Activated CD8-positive, alpha-beta T cell treated with anti-CD3 and anti-CD28 coated beads, Interleukin-2, amount 10 ng/mL, durations not matched to agents 7 days and 5 days (primary cell): Measurements from ENCODE around the gene SH3BP5. TPM values are rescaled to one million over a fixed set of nuclear protein-coding genes. Genes with fewer than 3 reads are reported as not detected.

Source experiments
- ATAC-seq: fragments of 150-1000 bp; cut with Tn5 transposase; one replicate; pipeline ENCODE4 v1.10.0; 2021; ENCODE audit warnings: moderate library complexity
- CTCF ChIA-PET: fragments of 350-600 bp; sonication (Branson Sonifier 250); formaldehyde crosslinking; loops from one replicate; lab custom pipeline; 2021; ENCODE audit warnings: antibody characterized with exemption; lab: Charles Lee
- POLR2A ChIA-PET: fragments of 350-600 bp; sonication (Branson Sonifier 250); formaldehyde crosslinking; loops from one replicate; lab custom pipeline; 2021; ENCODE audit warnings: antibody characterized with exemption; lab: Charles Lee
- DNase-seq: peaks from one replicate; pipeline ENCODE4 v3.0.0-alpha.2; 2020
- H3K27ac Mint-ChIP-seq: one replicate; pipeline ENCODE4 v1.8.0; 2021; ENCODE audit warnings: mild to moderate bottlenecking, mixed read lengths
- H3K27me3 Mint-ChIP-seq: one replicate; pipeline ENCODE4 v1.8.0; 2021; ENCODE audit warnings: low read depth, mixed read lengths
- H3K36me3 Mint-ChIP-seq: one replicate; pipeline ENCODE4 v1.8.0; 2021; ENCODE audit warnings: low read depth, mixed read lengths
- H3K4me1 Mint-ChIP-seq: one replicate; pipeline ENCODE4 v1.8.0; 2021; ENCODE audit warnings: low read depth, mixed read lengths
- H3K4me3 Mint-ChIP-seq: one replicate; pipeline ENCODE4 v1.8.0; 2021; ENCODE audit warnings: mild to moderate bottlenecking, mixed read lengths
- H3K9me3 Mint-ChIP-seq: one replicate; pipeline ENCODE4 v1.8.0; 2022; ENCODE audit warnings: mixed read lengths; ENCODE audit not compliant: insufficient read depth
- total RNA-seq, 2 experiments: library from RNA; stranded (reverse); gene quantifications; one replicate each; pipeline ENCODE4 v1.2.3, GENCODE V29; 2021

SH3BP5 gene
- total RNA-seq, 2 experiments from 2014 or later, result 12.6 to 15.0 TPM

DNA sequence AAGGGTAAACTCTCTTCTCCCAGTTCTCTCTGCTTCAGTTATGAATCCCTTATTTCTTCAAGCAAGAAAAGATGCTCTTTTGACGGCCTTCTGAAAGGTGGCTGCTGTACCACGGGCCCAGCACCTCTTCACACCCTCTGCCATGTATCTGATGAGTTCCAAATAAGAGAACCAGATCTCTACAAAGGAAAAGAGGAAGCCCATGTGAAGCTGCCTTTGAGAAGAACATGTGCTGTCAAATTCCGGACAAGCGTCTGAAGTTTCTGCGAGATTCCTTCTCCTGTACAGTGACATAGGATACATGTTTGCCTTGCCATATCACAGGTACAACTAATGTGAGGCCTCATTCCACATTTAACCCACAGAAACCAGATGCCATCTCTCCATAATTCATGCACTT lies 59.2 kb downstream of the SH3BP5 start:
- peaks cover 57% of the 10 kb centered on the region for H3K4me1 Mint-ChIP-seq
- H3K27ac Mint-ChIP-seq, result no peak overlapping the region
- H3K36me3 Mint-ChIP-seq, result peaks cover 14% of the 10 kb centered on the region
- ChIA-PET POLR2A (no interaction called here), CTCF (interaction anchor here (0.8 to 0.9 kb wide), 2 partner anchors 12 to 47 kb away, joined by 3 read pairs; no protein-coding TSS in a partner anchor)
- H3K4me3 Mint-ChIP-seq, result no peak overlapping the region
- H3K27me3 Mint-ChIP-seq, result peaks cover 10% of the 10 kb centered on the region
- H3K9me3 Mint-ChIP-seq, result no peaks in the 10 kb centered on the region
- ATAC-seq (no peak), DNase-seq (no peak)

DNA sequence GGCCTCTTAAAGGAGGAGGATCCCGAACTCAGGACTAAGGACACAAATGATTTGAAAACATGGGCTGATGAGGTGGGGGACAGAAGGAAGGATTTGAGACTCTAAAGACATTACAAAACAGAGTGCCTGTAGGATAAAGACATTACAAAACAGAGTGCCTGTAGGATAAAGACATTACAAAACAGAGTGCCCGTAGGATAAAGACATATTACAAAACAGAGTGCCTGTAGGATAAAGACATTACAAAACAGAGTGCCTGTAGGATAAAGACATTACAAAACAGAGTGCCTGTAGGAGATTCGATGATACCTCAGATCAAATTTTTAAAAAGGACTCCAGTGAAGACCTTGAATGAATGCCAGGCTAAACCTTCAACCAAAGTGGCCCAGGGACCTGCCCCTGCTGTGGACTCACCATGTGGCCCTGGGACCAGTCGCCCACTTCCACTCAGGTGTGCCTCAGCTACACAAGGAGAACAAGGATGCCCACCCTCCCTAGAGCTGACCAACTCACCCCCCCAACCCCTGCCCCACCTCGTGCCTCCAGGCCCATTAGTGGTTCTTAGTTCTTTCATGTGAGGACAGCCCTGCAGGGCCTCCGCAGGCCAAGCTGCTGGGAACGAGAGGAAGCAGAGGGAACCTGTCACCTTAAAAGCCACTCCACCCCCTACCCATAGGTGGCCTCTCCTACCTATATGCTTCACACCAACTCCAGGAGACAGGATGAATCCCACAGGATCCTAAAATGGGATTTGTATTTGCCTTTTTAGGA lies 59.8 kb downstream of the SH3BP5 start:
- ChIA-PET CTCF (interaction anchor here (0.8 to 8.4 kb wide), 5 partner anchors 19 to 284 kb away, joined by 3 to 168 read pairs (median 3); partner anchors contain the start of gene SH3BP5), POLR2A (interaction anchor here (1.3 kb wide), 1 partner anchor 60 kb away, joined by 4 read pairs; the partner anchor contains the start of gene SH3BP5)
- Mint-ChIP-seq H3K27me3 (peaks cover 7% of the 10 kb centered on the region), H3K27ac (peak overlapping the region; percentile 80), H3K4me1 (peaks cover 61% of the 10 kb centered on the region), H3K4me3 (no peak overlapping the region), H3K36me3 (peaks cover 14% of the 10 kb centered on the region), H3K9me3 (no peaks in the 10 kb centered on the region)
- ATAC-seq, result no peak
- no peak for DNase-seq

DNA sequence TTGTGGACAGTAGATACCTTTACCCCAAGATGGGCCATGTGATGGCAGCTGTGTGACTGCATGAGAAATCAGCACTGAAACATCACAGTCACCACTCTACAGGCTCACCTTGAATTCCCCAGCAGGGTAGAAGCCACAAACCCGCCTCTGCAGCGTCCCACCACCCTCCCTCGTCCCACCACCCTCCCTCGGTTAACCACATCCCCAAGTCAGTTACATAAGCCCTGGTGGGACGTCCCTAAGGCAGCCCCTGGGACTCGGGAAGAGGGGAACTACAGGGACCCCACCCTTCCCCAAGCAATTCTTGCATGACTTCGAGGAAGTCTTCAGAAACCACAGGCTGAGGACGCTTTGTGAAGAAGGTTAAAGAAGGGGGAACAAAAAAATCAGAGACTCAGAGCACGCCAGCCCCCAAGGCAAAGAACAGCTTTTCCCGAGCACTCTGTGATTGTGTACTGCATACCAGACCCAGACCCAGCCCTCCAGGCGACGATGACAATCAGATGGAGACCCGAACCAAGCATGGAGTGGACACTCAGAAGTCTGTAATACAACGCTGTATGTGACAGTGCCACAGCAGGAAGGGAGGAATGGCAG lies 60.5 kb downstream of the SH3BP5 start:
- ChIA-PET CTCF (interaction anchor here (0.9 to 9.1 kb wide), 8 partner anchors 16 to 284 kb away, joined by 3 to 168 read pairs (median 5); partner anchors contain the start of gene SH3BP5), POLR2A (interaction anchor here (1.3 kb wide), 1 partner anchor 61 kb away, joined by 4 read pairs; the partner anchor contains the start of gene SH3BP5)
- Mint-ChIP-seq H3K4me3 (peak overlapping the region; percentile 60), H3K9me3 (no peaks in the 10 kb centered on the region), H3K4me1 (peaks cover 61% of the 10 kb centered on the region), H3K36me3 (peaks cover 14% of the 10 kb centered on the region), H3K27ac (peak overlapping the region; percentile 80), H3K27me3 (peaks cover 7% of the 10 kb centered on the region)
- DNase-seq, result peak; percentile 90
- ATAC-seq, result peak; percentile 79

DNA sequence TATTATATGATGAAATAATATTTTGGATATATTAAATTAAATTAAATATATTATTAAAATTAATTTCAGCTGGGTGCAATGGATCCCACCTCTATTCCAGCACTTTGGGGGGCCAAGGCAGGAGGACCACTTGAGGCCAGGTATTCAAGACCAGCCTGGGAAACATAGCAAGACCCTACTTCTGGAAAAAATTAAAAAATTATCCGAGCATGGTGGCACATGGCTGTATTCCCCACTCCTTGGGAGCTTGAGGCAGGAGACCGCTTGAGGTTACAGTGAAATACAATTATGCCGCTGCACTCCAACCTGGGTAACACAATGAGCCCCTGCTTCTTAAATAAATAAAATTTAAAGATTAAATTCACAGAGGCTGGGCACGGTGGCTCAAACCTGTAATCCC lies 61.4 kb downstream of the SH3BP5 start:
- no peak overlapping the region for H3K27ac Mint-ChIP-seq
- ATAC-seq (no peak), DNase-seq (no peak)
- no peak overlapping the region for H3K4me3 Mint-ChIP-seq
- ChIA-PET POLR2A (interaction anchor here (0.6 kb wide), 1 partner anchor 323 kb away, joined by 4 read pairs; no protein-coding TSS in a partner anchor), CTCF (interaction anchor here (1.3 to 9.1 kb wide), 9 partner anchors 17 to 133 kb away, joined by 3 to 168 read pairs (median 5); partner anchors contain the start of gene SH3BP5)
- H3K4me1 Mint-ChIP-seq, result peaks cover 58% of the 10 kb centered on the region
- no peaks in the 10 kb centered on the region for H3K9me3 Mint-ChIP-seq
- peaks cover 14% of the 10 kb centered on the region for H3K36me3 Mint-ChIP-seq
- peaks cover 4% of the 10 kb centered on the region for H3K27me3 Mint-ChIP-seq

DNA sequence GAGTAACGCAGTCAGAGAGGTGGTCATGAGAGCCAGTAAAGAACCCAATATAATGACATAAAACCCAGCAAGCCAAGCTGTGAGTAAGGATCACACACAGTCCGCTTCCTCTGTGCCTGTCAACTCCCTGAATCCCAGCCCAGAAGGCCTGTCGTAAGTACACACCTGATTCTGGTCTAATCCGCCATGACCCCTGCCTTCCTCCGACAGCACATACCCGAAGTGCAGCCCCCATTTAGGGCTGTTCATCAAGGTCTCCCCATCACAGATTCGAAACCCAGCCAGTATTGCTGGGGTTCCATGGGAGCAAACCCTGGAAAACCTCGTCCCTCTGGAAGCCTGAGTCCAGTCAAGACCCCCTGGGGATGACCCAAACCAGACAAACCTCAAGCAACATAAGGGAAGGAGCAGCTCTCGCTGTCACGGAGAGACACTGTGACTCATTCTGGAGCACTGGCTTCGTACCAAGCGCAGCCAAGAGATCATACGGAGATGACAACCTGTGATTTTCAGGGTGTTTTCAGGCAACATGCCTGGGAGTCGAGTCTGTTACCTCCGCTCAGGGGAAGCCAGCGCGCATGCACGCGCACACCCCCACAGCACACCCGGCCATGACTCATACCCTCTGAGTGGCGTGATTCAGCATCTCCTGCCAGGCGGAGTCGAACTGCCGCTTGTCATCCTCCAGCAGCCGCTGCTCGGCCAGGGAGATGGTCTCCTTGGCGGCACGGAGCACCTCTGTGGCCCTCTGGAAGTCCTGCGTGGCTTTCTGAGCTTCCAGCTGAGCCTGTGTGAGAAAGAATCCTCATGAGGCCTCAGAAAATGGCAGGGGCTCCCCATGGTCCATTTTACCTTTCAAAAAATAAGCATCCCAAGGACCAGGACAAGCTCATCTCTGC lies 63.0 kb downstream of the SH3BP5 start:
- peak overlapping the region; percentile 35 for H3K4me3 Mint-ChIP-seq

DNA sequence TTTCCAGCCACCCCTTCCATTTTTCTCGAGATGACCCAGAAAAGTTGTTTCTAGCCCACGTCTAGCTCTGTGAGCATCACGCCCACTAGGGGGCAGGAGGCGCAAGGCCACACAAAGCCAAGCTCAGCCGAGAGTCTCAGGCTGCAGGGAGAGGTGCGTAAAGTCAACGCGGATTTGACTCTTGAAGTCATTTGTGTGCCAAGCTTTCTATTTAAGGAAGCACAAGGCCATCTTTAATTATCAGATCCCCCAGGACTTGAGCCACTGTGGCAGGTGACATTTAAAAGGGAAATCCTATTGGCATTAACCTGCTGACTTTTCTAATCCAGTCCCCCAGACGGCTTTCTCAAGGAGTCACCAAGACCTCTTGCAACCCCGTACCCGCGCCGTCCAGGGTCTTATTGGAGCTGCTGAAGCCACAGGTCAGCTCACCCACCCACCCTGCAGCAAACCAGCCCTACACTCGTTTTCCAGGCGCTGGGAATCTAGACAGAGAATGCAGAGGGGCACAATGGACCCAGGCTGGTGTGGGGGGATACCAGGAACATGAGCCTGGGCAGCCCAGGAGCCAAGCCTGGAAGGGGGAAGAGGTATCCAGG lies 64.3 kb downstream of the SH3BP5 start:
- Mint-ChIP-seq H3K27ac (no peak overlapping the region), H3K4me3 (no peak overlapping the region), H3K4me1 (peaks cover 54% of the 10 kb centered on the region), H3K27me3 (peaks cover 2% of the 10 kb centered on the region), H3K36me3 (peaks cover 12% of the 10 kb centered on the region), H3K9me3 (no peaks in the 10 kb centered on the region)
- ChIA-PET CTCF (interaction anchor here (0.6 to 9.1 kb wide), 65 partner anchors 9 to 301 kb away, joined by 3 to 168 read pairs (median 6); partner anchors contain the start of genes CAPN7 and SH3BP5), POLR2A (interaction anchor here (0.9 kb wide), 1 partner anchor 111 kb away, joined by 3 read pairs; no protein-coding TSS in a partner anchor)
- DNase-seq, result peak; percentile 89
- peak; percentile 67 for ATAC-seq

More for the DNA sequence above, 63.0 kb downstream of the SH3BP5 start:
- DNase-seq (peak; percentile 84), ATAC-seq (peak; percentile 75)
- no peaks in the 10 kb centered on the region for H3K9me3 Mint-ChIP-seq
- POLR2A ChIA-PET, result no interaction called here
- peak overlapping the region; percentile 65 for H3K27ac Mint-ChIP-seq
- CTCF ChIA-PET, result interaction anchor here (0.9 to 9.1 kb wide), 22 partner anchors 10 to 289 kb away, joined by 3 to 168 read pairs (median 18); partner anchors contain the start of genes CAPN7 and SH3BP5
- H3K4me1 Mint-ChIP-seq, result peaks cover 60% of the 10 kb centered on the region
- H3K36me3 Mint-ChIP-seq, result peaks cover 12% of the 10 kb centered on the region
- H3K27me3 Mint-ChIP-seq, result peaks cover 2% of the 10 kb centered on the region

DNA sequence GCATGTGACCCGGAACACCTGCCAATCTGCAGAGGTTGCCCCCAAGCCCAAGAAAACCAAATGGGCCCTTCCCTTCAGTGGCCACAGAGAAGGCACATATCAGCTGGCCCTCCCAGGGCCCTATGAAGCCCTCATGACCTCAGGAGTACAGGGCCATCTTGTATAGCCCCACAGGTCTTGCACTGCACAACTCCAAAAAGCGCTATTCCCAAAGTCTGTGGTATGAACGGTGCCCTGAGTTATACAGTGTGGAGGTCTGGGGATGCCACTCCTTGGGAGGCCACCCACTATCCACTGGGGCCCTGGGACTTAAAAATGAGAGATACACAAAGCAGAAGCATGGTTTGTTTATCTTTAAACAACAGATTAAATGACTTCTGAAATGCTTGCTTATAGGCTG lies 64.9 kb downstream of the SH3BP5 start:
- CTCF ChIA-PET, result interaction anchor here (0.6 to 9.1 kb wide), 60 partner anchors 8 to 301 kb away, joined by 3 to 168 read pairs (median 6); partner anchors contain the start of genes CAPN7 and SH3BP5
- Mint-ChIP-seq H3K9me3 (no peaks in the 10 kb centered on the region), H3K27ac (no peak overlapping the region), H3K36me3 (peaks cover 12% of the 10 kb centered on the region), H3K27me3 (peaks cover 2% of the 10 kb centered on the region), H3K4me3 (no peak overlapping the region), H3K4me1 (peaks cover 48% of the 10 kb centered on the region)
- ATAC-seq, result no peak
- POLR2A ChIA-PET, result interaction anchor here (0.9 kb wide), 1 partner anchor 111 kb away, joined by 3 read pairs; no protein-coding TSS in a partner anchor
- DNase-seq, result peak; percentile 18

DNA sequence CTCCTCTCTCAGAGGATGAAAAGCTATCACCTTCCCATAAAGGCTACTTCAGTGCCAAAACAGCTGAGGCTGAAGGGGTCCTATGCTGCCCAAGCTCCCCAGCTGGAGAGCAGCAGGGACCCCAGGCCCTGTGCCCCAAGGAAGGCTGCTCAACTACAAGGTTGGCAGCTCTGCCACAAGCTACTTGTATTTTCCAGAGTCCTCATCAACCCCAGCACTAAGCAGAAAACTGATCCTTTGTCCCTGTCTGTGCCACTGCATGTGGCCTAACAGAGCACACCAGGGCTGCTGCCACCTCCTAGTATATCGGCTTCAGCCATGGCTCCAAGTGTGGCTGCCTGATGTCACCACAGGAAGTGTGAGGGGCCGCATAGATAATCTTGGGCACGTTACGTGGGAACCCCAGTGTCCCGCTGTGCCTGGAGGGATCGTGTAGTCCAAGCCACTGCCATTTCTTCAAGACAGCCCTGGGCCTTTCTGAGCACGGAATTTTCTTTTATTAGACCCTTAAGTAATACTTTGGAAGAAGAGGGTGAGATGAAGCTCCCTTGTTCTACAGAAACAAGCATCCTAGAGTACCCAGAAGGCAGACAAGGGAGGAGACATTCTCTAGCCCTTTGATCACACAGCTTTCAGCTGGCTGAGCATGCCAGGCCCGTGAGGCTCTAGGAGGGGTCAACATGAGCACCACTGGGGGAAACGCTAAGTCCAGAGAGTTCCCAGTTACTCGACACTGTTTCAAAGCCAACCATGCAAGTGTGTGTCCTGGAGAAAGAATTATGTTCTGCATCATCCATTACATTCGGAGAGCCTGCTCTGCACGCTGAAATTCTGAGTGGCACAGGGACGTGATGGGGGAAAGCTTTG lies 65.6 kb downstream of the SH3BP5 start:
- H3K36me3 Mint-ChIP-seq, result peaks cover 11% of the 10 kb centered on the region
- H3K9me3 Mint-ChIP-seq, result no peaks in the 10 kb centered on the region
- ATAC-seq (no peak), DNase-seq (peak; percentile 14)
- H3K4me1 Mint-ChIP-seq, result peaks cover 40% of the 10 kb centered on the region
- H3K27me3 Mint-ChIP-seq, result peaks cover 2% of the 10 kb centered on the region
- CTCF ChIA-PET, result interaction anchor here (0.9 to 9.1 kb wide), 28 partner anchors 8 to 302 kb away, joined by 3 to 168 read pairs (median 12); partner anchors contain the start of genes CAPN7 and SH3BP5
- POLR2A ChIA-PET, result interaction anchor here (1.6 kb wide), 1 partner anchor 95 kb away, joined by 4 read pairs; no protein-coding TSS in a partner anchor
- H3K4me3 Mint-ChIP-seq, result no peak overlapping the region
- no peak overlapping the region for H3K27ac Mint-ChIP-seq

DNA sequence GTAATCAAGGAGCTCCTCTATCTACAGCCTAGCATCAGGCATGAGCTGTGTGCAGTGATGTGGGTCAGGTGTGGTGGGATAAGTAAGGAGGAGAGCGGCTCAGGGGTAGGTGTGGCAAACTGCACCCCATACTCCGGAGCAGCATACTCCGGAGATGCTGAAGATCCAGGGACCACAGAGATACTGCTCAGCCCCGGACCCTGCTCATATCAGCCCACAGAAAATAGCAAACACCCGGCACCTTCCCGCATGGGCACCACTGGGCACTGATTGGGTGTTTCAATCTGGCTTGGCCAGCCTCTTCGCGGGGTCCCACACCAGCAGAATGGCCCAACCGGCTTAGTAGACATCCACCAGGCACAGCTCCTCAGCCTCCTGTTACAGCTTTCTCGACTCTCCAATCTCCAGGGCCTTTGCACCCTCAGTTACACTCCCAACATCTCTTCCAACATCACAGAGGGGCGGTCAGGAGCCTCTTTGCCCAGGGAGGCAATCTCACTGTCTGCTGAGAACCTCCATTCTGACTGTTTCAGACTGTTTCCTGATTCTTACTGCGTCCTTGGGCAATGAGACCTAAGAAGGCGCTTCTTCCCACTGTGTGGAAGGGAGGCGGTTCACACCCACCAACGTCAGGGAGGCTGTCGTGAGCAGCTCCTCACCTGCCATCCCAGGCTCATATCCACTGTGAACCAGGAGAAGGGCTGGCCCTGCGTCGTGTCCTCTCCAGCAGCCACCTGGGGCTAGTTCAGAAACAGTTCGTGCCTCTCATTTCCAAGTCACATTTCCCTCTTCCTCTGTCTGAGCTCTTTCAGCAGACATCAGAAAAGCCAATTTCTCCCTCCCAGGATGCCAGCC lies 66.5 kb downstream of the SH3BP5 start:
- ChIA-PET POLR2A (interaction anchor here (1.6 kb wide), 1 partner anchor 96 kb away, joined by 4 read pairs; no protein-coding TSS in a partner anchor), CTCF (interaction anchor here (0.9 to 9.1 kb wide), 13 partner anchors 13 to 292 kb away, joined by 3 to 168 read pairs (median 27); partner anchors contain the start of genes CAPN7 and SH3BP5)
- H3K4me1 Mint-ChIP-seq, result peaks cover 37% of the 10 kb centered on the region
- peaks cover 2% of the 10 kb centered on the region for H3K27me3 Mint-ChIP-seq
- H3K9me3 Mint-ChIP-seq, result no peaks in the 10 kb centered on the region
- peaks cover 9% of the 10 kb centered on the region for H3K36me3 Mint-ChIP-seq
- DNase-seq (peak; percentile 17), ATAC-seq (no peak)
- H3K4me3 Mint-ChIP-seq, result no peak overlapping the region
- peak overlapping the region; percentile 15 for H3K27ac Mint-ChIP-seq
